Activated T-helper 1 cell treated with anti-CD3 and anti-CD28 coated beads, Interleukin-12 subunit alpha, Interleukin-12 subunit beta, Interleukin-2, Interleukin-4 antibody, amounts not matched to agents 30 ng/mL and 10 ng/mL and 1 ng/mL, durations not matched to agents 14 hours and 24 hours and 36 hours (primary cell): ENCODE results near the gene HMX3. TPM values are rescaled to one million over a fixed set of nuclear protein-coding genes. Genes with fewer than 3 reads are reported as not detected.

Experiments used
- DNase-seq: peaks from one replicate; pipeline ENCODE4 v3.0.0; 2021; ENCODE audit warnings: low spot score
- H3K27ac Mint-ChIP-seq: one replicate; pipeline ENCODE4 v1.8.0; 2021; ENCODE audit warnings: mild to moderate bottlenecking, mixed read lengths
- H3K27me3 Mint-ChIP-seq: one replicate; pipeline ENCODE4 v1.8.0; 2022; ENCODE audit warnings: mild to moderate bottlenecking, moderate library complexity, mixed read lengths; ENCODE audit not compliant: insufficient read depth
- H3K36me3 Mint-ChIP-seq: one replicate; pipeline ENCODE4 v1.8.0; 2021; ENCODE audit warnings: low read depth, mixed read lengths
- H3K4me1 Mint-ChIP-seq: one replicate; pipeline ENCODE4 v1.8.0; 2021; ENCODE audit warnings: low read depth, mixed read lengths
- H3K4me3 Mint-ChIP-seq: one replicate; pipeline ENCODE4 v1.8.0; 2021; ENCODE audit warnings: mild to moderate bottlenecking, moderate library complexity, mixed read lengths
- H3K9me3 Mint-ChIP-seq: one replicate; pipeline ENCODE4 v1.8.0; 2021; ENCODE audit warnings: mixed read lengths
- intact Hi-C: fragments of 100-400 bp; cut with micrococcal nuclease; formaldehyde crosslinking; loops from one replicate; pipeline ENCODE4 v1.15.1; 2024
- total RNA-seq: library from RNA; stranded (reverse); gene quantifications from 2 replicates; pipeline ENCODE4 v1.2.3, GENCODE V29; 2022

The HMX3 gene
- total RNA-seq, 1 donor from 2014 or later, result not detected

DNA sequence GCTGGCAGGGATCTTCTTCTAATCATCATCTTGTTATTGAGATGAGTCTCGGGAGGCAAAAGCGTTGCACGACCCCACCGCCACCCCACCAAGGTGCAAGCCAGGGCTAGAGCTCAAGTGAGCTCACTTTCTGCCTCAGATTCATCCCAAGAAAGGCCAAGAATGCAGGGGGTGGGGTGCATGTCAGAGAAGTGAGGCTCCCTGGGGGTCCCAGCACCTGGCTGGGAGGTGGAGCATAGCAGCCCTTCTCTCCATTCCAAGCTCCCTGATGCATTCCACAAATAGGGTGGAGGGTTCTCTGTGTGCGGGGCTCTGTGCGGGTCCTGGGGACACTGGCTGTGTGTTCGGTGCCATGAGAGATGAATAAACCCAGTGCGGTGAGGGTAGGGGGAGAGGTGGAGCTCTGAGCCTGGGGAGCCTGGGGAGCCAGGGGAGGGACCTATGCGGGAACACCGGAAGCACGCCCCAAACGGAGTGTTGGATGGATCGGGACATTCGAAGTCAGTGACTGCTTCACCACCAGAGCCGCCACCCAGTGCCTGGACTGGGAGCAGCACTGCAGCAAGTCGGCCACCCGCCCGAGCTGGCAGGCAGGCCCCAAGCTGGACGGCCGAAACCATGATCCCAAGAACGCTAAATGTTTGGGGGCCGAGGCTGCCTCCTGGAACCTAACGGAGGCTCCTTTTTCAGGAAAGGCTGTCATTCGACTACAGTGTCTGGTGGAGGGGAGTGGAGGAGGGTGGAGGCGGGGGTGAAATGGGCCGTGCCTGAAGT, 17.9 kb upstream of the HMX3 start:
- H3K36me3 Mint-ChIP-seq, result no peaks in the 10 kb centered on the region
- intact Hi-C loops, result no loop called here
- H3K4me3 Mint-ChIP-seq, result no peak overlapping the region
- peaks cover 22% of the 10 kb centered on the region for H3K27me3 Mint-ChIP-seq
- DNase-seq, result no peak
- H3K9me3 Mint-ChIP-seq, result no peaks in the 10 kb centered on the region
- no peaks in the 10 kb centered on the region for H3K4me1 Mint-ChIP-seq
- no peak overlapping the region for H3K27ac Mint-ChIP-seq

DNA sequence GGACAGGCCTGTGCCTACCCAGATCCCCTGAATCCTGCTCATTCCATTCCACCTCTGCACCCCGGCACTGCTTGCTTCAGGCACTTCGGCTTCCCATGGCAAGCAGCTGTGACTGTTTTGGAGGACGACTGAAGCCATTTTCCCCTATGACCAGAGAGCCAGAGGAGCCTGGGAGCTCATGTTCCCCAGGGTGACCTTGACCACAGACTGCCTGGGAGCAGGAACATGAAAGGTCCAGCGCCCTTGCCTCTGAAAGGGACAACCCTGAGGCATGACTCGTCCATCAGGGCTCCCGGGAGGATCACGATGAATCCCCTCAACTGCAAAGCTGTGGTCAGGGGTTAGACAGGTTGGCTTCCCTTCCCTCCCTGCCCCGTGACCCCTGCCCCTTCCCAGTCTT, 16.7 kb upstream of the HMX3 start:
- H3K9me3 Mint-ChIP-seq, result no peaks in the 10 kb centered on the region
- no peaks in the 10 kb centered on the region for H3K36me3 Mint-ChIP-seq
- no peaks in the 10 kb centered on the region for H3K4me1 Mint-ChIP-seq
- intact Hi-C loops, result no loop called here
- peaks cover 24% of the 10 kb centered on the region for H3K27me3 Mint-ChIP-seq
- no peak overlapping the region for H3K27ac Mint-ChIP-seq
- DNase-seq, result no peak
- H3K4me3 Mint-ChIP-seq, result no peak overlapping the region

DNA sequence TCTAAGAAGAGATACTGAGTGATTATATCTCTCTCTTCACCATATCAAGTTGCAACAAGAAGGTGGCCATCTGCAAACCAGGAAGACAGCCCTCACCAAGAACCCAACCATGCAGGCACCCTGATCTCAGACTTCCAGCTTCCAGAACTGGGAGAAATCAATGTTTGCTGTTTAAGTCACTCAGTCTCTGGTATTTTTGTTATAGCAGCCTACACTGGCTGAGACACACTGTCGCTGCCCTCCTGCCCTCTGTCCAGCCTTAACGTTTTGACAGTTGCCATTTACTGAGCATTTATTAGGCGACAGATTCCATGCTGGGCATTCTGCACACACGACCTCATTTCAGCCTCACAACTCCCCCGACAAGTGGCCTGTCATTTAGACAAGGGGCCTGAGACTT, 9.5 kb upstream of the HMX3 start:
- no peak for DNase-seq
- intact Hi-C loops, result no loop called here
- Mint-ChIP-seq H3K27ac (no peak overlapping the region), H3K4me3 (no peak overlapping the region), H3K4me1 (no peaks in the 10 kb centered on the region), H3K27me3 (peaks cover 43% of the 10 kb centered on the region), H3K9me3 (no peaks in the 10 kb centered on the region), H3K36me3 (no peaks in the 10 kb centered on the region)

DNA sequence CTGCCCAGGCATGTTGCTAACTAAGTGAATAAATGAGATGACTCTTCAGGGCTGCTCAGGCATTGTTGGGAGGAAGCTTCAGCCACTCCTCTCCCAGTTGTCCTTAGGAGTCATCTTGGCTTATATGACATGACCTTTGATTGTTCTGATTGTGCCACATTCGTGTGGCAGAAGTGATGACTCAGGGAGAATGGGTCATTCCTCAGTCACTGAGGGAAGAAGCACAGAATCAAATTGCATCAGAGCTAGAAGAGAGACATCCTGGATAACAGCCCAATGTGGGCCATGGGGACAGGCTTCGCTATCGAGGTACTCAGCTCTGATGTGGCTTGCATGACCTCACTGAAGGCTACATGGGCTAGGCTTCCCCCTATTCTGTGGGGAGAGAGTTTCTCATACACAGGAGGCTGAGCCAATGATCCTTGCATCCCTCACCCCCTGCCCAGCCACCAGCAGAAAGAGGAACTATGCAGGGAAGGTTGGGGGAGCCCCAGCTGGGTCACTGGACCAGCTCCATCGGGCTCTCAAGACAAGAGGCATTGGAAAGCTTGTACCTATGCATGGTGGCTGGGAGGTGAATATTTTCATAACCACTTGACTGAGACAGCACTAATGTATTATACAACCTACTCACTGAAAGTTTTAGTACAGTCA, 6.0 kb upstream of the HMX3 start:
- Mint-ChIP-seq H3K36me3 (peaks cover 2% of the 10 kb centered on the region), H3K27me3 (peaks cover 67% of the 10 kb centered on the region), H3K9me3 (no peaks in the 10 kb centered on the region), H3K4me1 (peaks cover 18% of the 10 kb centered on the region), H3K4me3 (no peak overlapping the region), H3K27ac (no peak overlapping the region)
- intact Hi-C loops, result loop anchor here (5.0 to 10.0 kb wide), 3 partner anchors 143 to 835 kb away; partner anchors contain the start of gene HTRA1
- DNase-seq, result no peak

DNA sequence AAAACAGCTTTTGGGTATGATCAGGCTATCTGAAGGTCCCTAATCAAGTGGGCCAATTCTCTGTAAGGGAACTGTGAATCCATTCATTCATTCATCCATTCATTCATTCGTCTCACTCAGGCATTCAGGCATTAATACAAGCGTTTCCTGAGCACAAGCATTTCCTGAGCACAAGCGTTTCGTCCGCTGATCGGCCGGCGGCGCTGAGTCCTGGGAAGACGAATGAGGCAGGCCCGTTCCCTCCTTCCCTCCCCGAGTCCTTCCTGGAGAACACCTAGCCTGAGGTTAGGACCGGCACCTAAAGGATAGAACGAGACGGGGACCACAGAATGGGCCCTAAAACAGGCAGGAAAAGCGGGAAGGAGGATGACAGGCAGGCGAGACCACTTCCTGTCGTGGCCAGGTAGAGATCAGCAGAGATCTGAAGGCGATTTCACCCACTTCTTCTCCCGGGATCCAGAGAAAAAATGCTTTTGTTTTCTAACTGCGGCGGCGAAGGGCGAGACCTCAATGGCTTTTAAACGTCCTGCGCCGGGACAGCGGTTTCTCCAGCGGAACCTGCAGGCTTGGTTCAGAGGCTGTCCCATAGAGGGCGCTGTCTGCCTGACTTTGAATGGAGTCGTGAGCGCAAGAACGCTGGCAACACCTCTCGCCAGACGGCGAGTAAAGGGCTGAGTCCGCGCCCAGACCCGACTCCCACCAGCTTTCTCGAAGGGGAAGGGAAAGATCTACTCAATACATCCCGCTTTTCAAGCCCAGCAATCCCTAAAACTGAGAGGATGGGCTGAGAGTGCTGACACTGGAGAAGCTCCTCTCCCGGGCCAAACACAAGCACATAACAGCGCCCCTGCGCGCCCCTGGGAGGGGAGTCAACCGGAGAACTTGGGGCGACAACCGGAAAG, 2.9 kb upstream of the HMX3 start:
- Mint-ChIP-seq H3K36me3 (peaks cover 2% of the 10 kb centered on the region), H3K4me3 (peak overlapping the region; percentile 48), H3K4me1 (peaks cover 23% of the 10 kb centered on the region), H3K27me3 (peaks cover 74% of the 10 kb centered on the region), H3K27ac (peak overlapping the region; percentile 85), H3K9me3 (no peaks in the 10 kb centered on the region)
- intact Hi-C loops, result loop anchor here (1.0 to 10.0 kb wide), 6 partner anchors 90 to 832 kb away; partner anchors contain the start of gene HTRA1
- DNase-seq, result peak; percentile 74

DNA sequence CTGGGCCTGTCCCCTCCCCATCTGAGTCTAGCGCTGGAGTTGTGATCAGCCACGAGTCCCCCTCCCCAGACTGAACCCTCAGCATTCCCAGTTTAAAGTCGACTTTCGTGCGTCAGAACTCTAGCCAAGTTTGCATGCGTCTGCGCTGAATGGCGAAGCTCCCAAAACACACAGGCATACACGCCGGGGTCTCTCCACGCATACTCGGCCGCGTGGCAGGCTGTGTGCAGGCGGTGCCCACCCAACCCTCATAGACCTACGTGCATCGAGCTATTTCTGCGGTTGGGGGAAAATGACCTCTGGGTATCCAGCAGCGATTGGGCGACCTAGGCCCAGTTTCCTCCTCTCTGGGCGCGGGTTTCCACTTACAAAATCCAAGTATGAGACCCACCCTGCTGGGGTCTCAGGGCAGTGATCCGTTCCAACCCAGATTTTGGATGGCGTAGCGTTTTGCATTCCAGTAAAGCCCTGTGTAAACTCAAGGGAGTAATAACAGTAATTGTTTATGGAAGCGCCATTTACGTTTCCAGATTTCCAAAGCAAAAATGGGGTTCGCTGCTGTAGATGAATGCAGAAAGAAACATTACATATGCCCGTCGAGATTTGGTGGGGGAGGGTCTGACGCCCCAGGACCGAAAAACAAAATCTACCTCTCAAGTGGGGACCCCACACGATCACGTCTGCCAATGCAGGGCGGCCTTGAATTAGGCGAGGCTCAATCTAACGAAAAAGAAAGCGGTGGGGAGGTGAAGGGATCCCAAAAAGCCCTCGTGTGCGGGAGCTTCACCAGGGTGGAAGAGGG, 2.0 kb upstream of the HMX3 start:
- no peaks in the 10 kb centered on the region for H3K9me3 Mint-ChIP-seq
- DNase-seq, result no peak
- H3K27me3 Mint-ChIP-seq, result peaks cover 73% of the 10 kb centered on the region
- H3K36me3 Mint-ChIP-seq, result peaks cover 2% of the 10 kb centered on the region
- H3K27ac Mint-ChIP-seq, result peak overlapping the region; percentile 86
- intact Hi-C loops, result loop anchor here (1.0 to 10.0 kb wide), 6 partner anchors 91 to 831 kb away; partner anchors contain the start of gene HTRA1
- H3K4me1 Mint-ChIP-seq, result peaks cover 23% of the 10 kb centered on the region
- peak overlapping the region; percentile 4 for H3K4me3 Mint-ChIP-seq

DNA sequence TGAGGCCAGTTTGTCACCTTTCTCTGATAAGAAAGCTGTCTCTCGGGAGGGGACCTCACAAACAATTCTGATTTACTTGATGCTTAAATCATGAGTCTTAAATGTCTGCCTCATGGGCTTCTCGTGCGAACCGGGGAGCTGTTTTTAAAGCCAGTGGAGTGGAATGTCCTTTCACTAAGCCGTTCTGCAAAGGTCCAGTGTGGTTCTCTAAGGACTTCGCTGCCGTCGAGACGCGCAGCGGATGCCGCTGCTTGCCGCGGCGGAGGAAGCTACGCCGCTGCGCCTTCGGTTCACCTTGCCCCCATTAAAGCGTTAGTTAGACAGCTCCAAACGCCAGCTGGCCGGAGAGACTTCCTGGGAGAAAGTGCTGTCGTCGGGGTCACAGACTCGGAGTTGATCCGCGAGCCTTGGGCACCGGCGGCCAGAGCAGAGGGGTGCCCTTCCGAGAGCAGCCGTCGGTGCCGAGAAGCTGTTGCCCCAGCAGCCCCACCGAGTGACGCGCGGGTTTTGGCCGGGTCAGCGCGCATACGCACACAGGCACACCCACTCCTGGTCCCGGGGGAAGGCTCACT, 1.3 kb upstream of the HMX3 start:
- Mint-ChIP-seq H3K4me3 (peak overlapping the region; percentile 45), H3K27me3 (peaks cover 73% of the 10 kb centered on the region), H3K36me3 (peaks cover 2% of the 10 kb centered on the region), H3K9me3 (no peaks in the 10 kb centered on the region), H3K4me1 (peaks cover 23% of the 10 kb centered on the region), H3K27ac (peak overlapping the region; percentile 86)
- DNase-seq, result no peak
- intact Hi-C loops, result loop anchor here (5.0 to 10.0 kb wide), 3 partner anchors 138 to 830 kb away; partner anchors contain the start of gene HTRA1

DNA sequence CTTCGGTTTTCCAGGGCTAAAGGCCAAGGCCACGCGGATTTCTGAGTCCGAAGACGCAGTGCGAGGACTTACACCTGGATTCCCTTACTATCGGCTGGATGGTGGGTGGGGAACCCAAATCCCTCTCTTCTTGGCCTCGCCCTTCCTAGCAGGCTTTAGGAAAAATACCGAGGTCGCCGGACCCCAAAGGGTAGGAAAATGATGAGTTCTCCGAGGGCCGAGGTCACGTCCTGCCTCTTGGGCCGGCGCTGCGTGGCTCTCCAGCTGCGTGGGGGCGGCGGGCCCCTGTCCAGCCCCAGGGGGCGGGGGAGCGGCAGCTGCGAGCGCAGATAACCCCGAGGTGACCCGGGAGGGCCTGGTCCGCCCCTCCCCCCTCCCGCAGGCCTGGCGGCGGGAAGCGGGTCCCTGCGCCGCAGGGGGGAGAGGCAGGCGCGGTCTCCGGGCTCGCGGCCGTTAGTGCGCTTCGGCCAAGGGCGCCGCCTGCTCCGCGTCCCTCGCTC, 805 bp upstream of the HMX3 start:
- Mint-ChIP-seq H3K4me3 (no peak overlapping the region), H3K36me3 (peaks cover 2% of the 10 kb centered on the region), H3K4me1 (peaks cover 23% of the 10 kb centered on the region), H3K9me3 (no peaks in the 10 kb centered on the region), H3K27ac (peak overlapping the region; percentile 86), H3K27me3 (peaks cover 73% of the 10 kb centered on the region)
- DNase-seq, result no peak
- intact Hi-C loops, result loop anchor here (5.0 to 10.0 kb wide), 3 partner anchors 137 to 830 kb away; partner anchors contain the start of gene HTRA1

DNA sequence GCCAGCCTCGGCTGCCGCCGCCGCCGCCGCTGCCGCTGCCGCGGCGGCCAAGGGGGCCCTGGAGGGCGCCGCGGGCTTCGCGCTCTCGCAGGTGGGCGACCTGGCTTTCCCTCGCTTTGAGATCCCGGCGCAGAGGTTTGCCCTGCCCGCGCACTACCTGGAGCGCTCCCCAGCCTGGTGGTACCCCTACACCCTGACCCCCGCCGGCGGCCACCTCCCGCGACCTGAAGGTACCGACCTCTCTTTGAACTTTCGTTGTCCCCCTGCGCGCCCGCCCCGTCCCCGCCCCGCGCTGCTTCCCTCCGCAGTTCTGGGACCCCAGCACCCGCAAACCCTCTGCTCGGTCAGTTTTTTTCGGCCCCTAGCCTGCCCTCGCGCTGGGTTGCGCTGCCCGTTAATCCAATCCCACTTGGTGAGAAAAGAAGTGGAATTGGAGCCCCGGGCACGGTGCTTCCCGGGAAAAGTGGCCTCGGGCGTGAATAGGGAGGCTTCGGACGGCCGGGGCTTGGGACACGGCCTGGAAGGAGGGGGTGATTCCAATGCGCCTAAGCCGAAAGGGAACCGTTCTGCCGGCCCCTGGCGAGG, 543 bp downstream of the HMX3 start:
- peaks cover 23% of the 10 kb centered on the region for H3K4me1 Mint-ChIP-seq
- H3K27me3 Mint-ChIP-seq, result peaks cover 73% of the 10 kb centered on the region
- peaks cover 2% of the 10 kb centered on the region for H3K36me3 Mint-ChIP-seq
- H3K4me3 Mint-ChIP-seq, result peak overlapping the region; percentile 26
- intact Hi-C loops, result loop anchor here (10.0 kb wide), 2 partner anchors 672 to 828 kb away; partner anchors contain the start of gene HTRA1
- no peak overlapping the region for H3K27ac Mint-ChIP-seq
- H3K9me3 Mint-ChIP-seq, result no peaks in the 10 kb centered on the region
- no peak for DNase-seq

DNA sequence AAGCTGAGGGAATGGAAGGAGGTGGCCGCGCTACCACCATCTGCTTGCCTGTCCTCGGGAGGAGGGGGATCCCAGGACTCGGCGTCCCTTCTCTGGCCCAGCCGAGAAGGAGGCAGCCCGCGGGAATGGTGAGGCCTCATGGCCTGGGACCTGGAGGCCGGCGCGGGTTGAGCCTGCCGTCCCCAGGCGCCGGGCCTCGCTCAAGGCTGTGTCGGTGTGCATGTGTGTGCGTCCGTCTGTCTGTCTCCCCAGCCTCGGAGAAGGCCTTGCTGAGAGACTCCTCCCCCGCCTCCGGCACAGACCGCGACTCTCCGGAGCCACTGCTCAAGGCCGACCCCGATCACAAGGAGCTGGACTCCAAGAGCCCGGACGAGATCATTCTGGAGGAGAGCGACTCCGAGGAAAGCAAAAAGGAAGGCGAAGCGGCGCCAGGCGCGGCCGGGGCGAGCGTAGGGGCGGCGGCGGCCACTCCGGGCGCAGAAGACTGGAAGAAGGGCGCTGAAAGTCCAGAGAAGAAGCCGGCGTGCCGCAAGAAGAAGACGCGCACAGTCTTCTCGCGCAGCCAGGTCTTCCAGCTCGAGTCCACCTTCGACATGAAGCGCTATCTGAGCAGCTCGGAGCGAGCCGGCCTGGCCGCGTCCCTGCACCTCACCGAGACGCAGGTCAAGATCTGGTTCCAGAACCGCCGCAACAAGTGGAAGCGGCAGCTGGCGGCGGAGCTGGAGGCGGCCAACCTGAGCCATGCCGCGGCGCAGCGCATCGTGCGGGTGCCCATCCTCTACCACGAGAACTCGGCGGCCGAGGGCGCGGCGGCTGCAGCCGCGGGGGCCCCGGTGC, 1.3 kb downstream of the HMX3 start:
- H3K9me3 Mint-ChIP-seq, result no peaks in the 10 kb centered on the region
- peak overlapping the region; percentile 85 for H3K27ac Mint-ChIP-seq
- peaks cover 2% of the 10 kb centered on the region for H3K36me3 Mint-ChIP-seq
- intact Hi-C loops, result loop anchor here (1.0 to 10.0 kb wide), 3 partner anchors 11 to 828 kb away; partner anchors contain the start of genes HMX2 and HTRA1
- peaks cover 23% of the 10 kb centered on the region for H3K4me1 Mint-ChIP-seq
- H3K27me3 Mint-ChIP-seq, result peaks cover 76% of the 10 kb centered on the region
- peak overlapping the region; percentile 69 for H3K4me3 Mint-ChIP-seq
- no peak for DNase-seq
